HG02798 (cell line): ENCODE measurements around the gene PLAC1.

Experiments
- ATAC-seq: cut with Tn5 transposase; IDR thresholded peaks from one replicate; pipeline ENCODE4 v1.9.1; 2021; ENCODE audit warnings: mild to moderate bottlenecking; ENCODE audit not compliant: unreplicated experiment, poor library complexity

The PLAC1 gene

DNA sequence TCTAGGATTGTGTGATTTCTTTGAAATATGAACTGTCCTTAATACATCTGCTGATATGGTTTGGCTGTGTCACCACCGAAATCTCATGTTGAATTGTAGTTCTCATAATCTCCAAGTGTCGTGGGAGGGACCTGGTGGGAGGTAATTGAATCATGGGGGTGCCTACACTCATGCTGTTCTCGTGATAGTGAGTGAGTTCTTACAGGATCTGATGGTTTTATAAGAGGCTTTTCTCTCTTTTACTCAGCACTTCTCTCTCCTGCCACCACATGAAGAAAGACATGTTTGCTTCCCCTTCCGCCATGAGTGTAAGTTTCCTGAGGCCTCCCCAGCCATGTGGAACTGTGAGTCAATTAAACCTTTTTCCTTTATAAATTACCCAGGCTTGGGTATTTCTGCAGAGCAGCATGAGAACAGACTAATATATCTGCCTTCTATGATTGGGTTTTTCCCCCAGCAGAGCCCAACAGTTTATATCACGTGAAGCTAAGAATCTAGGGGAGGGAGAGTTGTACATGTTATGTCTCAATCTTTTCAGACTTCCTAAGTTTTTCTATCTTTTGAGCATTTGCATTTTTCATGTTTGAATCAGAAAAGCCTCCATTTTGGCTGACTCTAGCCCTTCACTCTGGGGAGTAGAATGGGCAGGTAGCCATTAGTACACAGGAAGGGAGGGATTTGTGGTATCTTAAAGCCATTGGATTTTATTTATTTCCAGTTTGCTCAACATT lies 58.9 kb downstream of the PLAC1 start:
- ATAC-seq = no peak

DNA sequence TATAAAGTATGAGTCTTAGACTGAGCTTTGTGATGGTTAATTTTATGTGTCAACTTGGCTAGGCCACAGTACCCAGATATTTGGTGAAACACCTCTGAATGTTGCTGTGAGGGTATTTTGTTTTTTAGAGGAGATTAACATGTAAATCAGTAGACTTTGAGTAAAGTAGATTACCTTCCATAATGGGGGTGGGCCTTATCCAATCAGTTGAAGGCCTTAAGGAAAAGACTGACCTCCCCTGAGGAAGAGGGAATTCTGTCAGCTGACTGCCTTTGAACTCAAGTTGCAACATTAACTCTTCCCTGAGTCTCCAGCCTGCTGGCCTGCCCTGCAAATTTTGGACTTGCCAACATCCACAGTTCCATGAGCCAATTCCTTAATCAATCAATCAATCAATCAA lies 66.0 kb downstream of the PLAC1 start:
- no peak for ATAC-seq

DNA sequence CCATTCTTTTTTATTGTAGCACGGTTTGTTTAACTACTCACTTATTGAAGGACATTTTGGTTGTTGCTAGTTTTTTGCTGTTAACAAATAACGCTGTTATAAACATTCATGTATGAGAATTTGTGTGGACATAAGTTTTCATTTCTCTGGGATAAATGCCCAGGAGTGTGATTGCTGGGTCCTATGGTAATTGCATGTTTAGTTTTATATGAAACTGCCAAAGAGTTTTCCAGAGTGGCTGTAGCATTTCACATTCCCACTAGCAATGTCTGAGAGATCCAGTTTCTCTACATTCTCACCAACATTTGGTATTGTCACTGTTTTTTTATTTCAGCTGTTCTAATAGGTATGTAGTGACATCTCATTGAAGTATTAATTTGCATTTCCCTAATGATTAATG lies 66.8 kb downstream of the PLAC1 start:
- ATAC-seq = no peak

DNA sequence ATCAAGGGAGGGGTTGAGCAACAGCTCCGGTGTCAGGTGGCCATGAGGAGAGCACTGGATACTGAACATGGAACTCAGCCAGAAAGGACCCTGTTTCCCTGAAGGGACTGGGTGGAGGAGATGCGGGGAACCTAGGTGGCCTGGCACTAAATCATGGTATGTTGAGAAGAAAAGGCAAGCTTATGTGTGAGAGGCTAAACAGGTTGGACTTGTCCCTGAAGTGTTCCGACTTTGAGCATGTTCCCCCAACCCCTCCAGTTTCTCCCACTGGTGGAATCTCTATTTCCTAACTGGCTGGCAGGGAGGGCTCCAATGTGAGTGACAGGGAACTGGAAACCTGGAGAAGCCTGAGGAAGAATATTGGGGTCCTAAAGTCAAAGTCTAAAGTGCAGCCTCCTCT lies 69.5 kb downstream of the PLAC1 start:
- ATAC-seq = no peak

DNA sequence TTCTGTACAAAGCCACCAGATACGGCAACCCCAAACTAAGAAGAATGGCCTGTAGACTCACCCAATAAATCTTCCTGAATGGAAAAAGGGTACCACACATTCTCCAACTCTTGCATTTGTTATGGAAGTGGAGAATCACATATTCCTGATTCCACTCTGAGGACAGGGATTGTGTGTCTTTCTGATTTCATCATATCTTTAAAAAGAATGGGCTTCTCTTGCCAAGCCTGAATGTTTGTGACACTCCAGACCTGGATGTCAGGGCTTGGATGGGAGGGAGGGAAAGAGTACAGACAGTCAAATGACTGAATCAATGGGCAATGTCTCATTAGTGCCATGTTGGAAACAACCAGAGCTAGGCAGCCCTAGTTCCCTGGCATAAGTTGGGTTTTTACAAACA lies 77.4 kb downstream of the PLAC1 start:
- ATAC-seq = no peak

DNA sequence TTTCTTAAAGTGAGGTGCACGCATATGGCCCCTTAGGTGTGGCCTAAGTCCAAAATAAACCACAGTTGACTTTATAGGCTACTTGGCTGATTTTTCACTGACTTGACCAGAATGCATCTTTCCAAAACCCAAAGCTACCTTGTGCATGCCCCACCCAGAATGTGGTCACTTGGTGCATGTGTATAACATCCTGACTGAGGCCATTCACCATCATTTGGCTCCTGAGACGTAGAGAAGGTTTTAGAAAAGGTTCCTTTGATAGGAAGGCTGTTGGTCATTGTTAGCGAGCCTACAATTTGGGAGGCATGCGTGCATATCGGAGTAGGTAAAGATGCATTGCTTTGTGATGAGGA lies 84.6 kb downstream of the PLAC1 start:
- ATAC-seq = no peak

DNA sequence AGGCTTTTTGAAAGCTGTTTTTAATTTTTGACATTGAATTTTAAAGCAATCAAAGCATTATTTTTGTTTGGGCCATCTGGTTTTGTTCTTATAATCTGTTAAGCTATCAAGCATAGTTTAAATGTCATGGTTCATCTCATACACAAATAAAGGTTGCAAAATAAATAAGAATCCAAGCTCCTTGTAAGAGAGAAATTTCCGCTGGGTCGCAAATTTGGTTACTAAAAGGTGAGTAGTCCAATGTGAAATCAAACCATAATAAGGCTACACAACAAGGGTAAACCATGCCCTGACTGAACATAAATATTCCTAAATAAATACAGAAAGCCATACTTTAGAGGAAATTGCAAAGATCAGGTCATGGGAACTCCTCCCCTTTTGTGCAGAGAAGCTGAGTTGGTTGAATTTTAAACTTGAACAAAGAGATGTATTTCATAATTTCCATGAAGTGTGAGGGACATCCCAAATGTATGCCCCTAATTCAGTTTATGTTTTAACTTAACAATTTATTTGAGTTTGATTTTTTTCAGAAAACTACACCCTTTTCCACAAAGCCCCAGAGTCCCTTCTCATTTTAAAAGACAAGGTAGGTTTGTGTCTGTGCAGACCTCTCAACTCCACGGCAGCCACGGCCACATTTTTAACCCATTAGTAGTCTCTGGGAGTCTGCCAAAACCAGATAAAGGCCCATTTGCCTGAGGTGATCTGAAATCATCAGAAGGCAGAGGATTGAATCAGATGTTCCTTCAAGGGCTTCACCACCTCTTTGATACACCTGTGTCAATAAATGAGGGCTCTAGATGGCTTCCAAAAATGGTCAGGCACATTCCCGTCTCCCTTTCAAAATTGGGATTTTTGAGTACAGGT lies 85.2 kb downstream of the PLAC1 start:
- no peak for ATAC-seq

DNA sequence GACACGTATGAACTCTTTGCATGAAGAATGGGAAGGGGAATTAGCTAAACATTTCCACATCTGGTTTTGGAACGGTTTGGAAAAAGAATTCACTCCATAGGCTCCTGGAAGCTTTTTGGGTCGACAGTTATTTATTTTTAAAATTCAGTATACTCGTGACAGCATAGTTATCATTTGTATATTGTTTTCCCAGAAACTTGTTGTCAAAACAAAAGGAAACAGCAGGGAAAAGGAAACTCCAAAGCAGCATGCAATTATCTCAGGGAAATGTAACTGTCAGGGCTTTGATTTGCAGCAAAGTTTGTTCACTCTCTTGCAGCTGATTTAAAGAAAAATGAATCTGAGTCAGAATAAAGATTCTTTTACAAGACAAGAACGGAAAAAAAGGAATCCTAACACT lies 86.5 kb downstream of the PLAC1 start:
- no peak for ATAC-seq

DNA sequence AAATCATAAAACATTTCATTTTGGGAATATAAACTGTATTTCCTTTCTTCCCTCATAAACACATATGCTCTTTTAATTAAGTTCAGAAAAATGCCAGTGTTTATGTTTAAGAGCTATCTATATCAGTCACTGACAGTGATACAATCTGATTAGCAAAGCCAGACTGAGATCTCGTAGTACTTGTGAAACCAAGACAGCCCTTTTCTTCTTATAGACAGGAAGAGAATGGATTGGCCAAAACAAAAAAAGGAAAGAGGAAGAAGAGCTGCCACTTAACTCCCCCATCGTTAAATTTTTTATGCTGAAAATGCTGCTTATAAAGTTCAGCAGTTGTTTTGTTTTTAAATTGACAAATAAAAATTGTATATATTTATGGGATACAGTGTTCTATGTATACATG lies 87.4 kb downstream of the PLAC1 start:
- ATAC-seq = no peak

DNA sequence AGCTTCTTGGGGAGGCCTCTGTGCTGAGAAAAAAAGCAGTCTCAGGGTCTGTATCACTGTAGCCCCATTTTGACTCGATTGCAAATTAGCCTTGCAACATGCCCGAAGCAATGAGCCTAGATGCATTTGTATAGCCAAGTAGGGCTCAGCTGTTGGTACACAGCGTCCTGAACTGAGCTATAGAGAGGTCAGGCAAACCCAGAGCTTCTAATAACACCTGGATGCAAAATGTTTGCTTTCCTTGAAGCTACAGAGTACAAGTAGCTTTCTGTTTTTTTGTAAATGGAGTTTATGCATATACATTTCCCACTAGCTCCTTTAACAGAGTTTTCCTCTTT lies 87.8 kb downstream of the PLAC1 start:
- ATAC-seq = no peak

DNA sequence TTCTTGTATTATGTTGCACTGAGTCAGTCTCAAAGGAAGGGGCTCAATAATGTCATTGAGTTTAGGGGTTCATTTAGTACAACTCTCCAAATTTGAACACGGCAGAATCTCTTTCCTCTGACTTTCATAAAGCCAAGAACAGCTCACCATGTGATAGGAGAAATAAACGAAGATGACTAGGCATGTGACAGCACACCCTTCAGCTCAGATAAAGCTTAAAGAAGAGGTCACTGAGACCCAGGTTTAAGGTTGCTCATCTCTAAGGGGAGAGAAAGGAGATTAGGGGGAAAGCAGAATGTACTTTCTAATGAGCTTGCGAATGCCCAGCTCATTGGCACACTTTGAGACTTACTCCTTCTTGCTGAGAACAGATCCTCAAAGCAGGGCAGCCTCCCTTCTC lies 89.0 kb downstream of the PLAC1 start:
- no peak for ATAC-seq

DNA sequence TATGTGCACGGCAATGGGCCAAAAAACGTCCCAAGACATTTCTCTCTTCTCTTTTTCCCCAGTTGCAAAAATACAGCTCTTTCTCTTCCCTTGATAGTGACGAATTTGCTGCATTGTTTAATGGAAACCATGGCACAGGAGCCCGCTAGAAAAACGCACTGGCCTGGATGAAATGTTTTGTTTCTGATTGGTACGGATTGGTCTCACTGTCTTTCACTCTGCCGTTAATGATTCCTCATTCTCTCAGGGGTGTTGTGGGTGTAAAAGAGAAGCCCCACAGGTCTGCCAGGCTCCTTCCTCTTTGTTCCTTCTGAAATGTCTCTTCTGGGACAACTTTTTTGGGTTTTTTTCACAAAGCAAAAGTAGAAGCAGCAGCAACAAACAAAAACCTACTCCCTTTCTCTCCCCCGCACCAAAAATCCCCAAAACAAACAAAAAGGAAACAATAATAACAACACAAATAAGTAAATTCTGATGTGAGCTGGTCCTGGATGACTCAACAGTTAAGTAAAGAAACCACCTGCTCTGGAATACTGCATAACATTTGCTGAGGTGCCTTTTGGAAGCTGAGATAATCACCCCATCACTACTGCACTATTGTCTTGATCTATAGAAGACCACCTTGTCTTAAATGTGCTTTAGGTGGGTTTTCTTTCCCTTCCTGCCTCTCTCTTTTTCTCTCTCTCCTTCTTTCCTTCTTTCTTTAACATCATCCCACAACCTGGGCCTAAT lies 89.8 kb downstream of the PLAC1 start:
- ATAC-seq = no peak

DNA sequence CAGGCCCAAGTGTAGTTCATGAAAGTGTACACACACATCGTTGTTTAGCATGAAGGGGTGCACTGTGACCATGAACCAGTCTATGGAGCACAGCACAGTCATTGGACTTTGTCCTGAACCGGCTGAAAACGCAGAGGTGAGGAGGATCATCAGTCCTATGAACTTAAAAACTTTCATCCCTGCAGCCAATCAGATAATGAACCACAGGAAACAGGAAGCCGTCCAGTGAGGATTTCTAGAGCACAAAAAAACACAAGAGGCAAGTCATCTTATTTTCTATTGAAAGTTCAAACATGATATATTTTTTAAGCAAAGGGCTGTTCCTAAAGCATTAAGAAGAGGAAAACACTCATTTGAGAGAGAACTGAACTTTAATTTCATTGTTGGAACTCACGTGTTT lies 91.8 kb downstream of the PLAC1 start:
- no peak for ATAC-seq

DNA sequence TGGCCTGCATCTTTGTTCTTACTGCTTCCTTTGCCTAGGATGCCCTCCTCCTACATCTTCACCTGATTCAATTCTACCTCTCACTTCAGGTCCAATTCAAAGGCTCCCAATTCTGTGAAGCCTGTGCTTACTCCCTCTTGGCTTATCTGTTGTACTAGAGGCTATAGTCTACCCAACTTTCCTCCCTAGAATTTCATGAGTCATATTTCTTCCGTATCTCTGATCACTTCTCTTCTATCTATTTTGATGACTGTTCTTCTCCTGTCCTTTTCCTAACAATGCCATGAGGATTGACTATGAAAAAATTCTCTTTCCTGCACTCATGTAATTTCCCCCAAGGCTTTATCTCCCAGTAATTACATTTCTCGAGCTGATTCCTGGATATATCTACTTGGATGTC lies 96.3 kb downstream of the PLAC1 start:
- ATAC-seq = no peak

DNA sequence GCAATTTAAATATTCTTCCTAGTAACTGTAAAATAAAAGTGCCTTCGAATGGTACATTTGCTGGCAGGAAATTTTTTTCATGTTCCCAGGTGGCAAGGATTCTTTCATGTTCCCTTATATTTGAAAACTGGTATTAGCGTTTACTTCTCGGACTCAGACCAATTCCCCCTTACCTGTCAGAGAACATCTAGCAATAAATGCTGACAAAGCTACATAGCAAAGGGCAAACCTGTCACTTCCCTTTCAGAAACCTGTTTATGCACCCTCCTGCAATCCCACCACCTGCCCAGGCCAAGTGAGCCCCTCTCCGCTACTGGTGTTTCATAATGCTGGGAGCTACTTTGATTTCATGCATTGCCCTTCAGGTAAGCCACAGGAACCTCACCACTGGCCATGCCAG lies 100.1 kb downstream of the PLAC1 start:
- no peak for ATAC-seq

DNA sequence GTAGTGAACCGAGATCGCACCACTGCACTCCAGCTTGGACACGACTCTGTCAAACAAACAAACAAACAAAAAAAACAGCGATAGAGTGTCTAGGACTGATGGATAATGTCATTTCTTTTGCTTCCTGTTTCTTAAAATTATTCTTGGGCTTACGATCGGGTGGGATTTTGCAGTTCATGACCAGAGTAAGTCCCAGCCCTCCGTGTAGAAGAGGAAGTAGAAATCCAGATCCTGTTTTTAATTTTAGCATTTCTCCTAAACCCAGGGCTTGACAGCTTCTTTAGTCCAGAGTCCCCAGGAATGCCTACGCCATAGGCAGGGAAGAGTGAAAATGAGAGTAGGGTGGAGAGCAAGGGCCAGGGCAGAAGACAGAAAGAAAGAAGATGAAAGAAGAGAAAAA lies 104.0 kb downstream of the PLAC1 start:
- ATAC-seq = no peak

DNA sequence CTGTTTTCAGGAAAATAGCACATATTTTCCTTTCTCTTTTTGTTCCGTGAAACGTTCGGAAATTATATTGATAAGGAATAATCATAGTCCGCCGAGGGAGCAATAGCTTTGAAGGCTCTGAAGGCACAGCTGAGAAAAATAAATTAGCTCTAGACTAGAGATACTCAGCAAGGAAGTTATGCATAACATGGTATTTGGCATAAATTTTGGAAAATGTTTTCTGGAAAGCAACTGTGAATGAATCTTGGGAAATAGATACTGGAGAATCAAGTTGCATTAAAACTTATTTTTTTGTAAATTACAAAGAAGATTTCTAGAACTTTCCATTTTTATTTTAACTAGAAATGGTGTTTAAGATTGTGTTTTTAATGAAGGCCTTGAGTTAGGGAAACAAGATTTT lies 105.9 kb downstream of the PLAC1 start:
- ATAC-seq = no peak

DNA sequence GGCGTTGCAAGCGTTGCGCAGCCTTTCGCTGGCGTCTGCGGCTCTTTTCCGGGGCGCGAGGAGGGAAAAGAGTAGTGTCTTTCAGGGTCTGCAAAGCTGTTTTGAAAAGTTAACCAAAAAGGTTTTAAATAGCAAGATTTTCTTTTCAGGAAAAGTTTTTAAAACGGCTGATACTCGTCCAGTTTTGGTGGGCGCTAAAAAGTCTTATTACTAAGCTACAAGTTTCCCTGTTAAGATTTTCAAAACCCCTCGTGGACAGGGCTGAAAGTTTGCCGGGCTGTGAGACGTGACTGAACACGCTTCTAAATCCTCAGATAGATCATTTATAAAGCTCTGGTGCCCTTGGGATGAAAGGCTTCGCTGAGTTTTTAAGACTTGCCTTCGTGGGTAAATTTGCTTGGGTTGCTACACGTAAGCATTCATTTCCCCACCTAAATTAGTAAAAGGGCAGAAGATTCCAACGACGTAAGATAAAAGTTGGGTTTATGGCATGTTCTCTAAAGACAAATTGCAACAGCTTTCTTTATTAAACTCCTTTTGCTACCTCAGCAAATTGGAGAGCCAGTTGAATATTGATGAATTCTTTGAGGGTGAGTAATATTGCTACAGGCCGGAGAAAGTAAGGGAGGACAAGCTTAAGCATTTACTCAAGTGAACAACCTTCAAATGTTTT lies 106.8 kb downstream of the PLAC1 start:
- ATAC-seq = no peak

DNA sequence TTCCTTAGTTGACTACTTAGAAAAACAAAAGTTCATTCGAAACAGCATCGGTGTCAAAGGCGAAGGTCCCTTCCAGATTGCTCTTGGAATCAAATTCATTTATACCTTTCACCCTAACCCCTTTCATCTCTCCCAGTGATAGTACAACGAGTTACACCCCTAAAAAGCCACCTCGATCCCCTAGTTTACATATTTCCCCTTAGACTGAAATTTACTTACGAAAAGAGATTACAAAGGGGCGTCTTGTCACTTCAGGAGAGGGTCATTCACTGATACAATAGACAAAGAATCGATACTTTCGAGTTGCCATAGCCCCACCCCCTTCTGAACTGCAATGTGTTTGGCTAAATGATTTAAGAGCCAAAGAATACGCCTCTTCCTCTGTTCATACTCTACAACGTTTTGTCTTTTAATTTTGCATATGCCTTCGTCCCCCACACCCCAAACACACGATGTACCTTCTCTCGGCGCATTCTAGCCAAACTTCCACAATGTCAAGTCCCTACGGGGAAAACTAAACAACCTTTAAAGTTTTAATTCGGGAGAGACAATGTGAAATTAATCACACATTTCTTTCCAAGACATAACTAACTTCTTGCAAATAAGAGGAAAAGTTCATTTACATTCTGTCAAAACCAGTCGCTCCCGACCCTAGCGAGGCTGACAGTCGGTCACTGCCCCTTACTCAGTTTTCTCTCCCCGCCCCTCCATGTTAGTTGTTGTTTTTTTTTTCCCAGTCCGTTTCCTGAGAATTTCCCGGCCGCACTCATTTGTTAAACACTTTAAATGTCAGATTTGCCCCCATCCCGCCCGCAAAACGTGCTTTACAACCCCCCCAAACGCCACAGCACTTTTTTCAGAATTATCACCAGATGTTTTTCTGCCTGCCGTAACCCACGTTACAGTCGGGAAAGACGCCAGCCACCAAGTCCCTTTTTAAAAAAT lies 109.7 kb downstream of the PLAC1 start:
- peak; percentile 26 for ATAC-seq
